GM12878 (cell line): ENCODE data around the gene CAMKMT.
"Not testable (repeated sequence)": the region's sequence is repeated elsewhere in the genome, so short reads cannot be mapped to it uniquely, and the experiment has no call there.

Experiments used
- CTCF ChIP-seq, 3 experiments: IDR thresholded peaks in 2 of 3; conservative IDR thresholded peaks in 1 of 3; 2 replicates each; pipeline ENCODE4 v1.5.1; 2011; ENCODE audit warnings: low read depth in 3 of 3, low read length in 3 of 3, mild to moderate bottlenecking in 3 of 3, control low read depth in 2 of 3, moderate library complexity in 2 of 3, inconsistent platforms in 1 of 3, mixed read lengths in 1 of 3; ENCODE audit not compliant: control insufficient read depth in 2 of 3, insufficient read depth in 1 of 3; ENCODE audit errors: extremely low read depth in 1 of 3
- ZBTB33 ChIP-seq: fragments of 450-650 bp; IDR thresholded peaks from 2 replicates; pipeline ENCODE4 v1.6.1; 2017; ENCODE audit warnings: mild to moderate bottlenecking

GRCh38 chr2:44595615-44596014 is 233.9 kb downstream of the CAMKMT start:
- TF ChIP-seq CTCF (IDR thresholded peaks at IDR 0.05 in 2 of 3, conservative IDR thresholded peaks at IDR 0.05 in 1 of 3; ENCODE audit: control insufficient read depth in 2 of 3, extremely low read depth in 1 of 3, insufficient read depth in 1 of 3, low read depth in 3 of 3, low read length in 3 of 3); ZBTB33: not testable (repeated sequence)
